NT2/D1 (cell line): Measurements from ENCODE around the gene BDNF.
"Not testable (repeated sequence)": the region's sequence is repeated elsewhere in the genome, so short reads cannot be mapped to it uniquely, and the experiment has no call there.

Experiments
- DNase-seq: peaks from one replicate; pipeline ENCODE4 v3.0.0-alpha.2; 2011; ENCODE audit warnings: low read depth, low spot score
- H3K27me3 ChIP-seq: 2 replicates; pipeline ENCODE4 v1.6.0; 2011; ENCODE audit warnings: mild to moderate bottlenecking; ENCODE audit not compliant: insufficient read length, insufficient read depth
- H3K36me3 ChIP-seq: 2 replicates; pipeline ENCODE4 v1.6.1; 2011; ENCODE audit warnings: mild to moderate bottlenecking, low read length, mixed read lengths; ENCODE audit not compliant: insufficient read depth, insufficient read length
- H3K4me1 ChIP-seq: 2 replicates; pipeline ENCODE4 v1.5.1; 2011; ENCODE audit not compliant: insufficient read depth, insufficient read length
- H3K4me3 ChIP-seq: 2 replicates; pipeline ENCODE4 v1.5.1; 2011; ENCODE audit warnings: low read depth; ENCODE audit not compliant: insufficient read length
- H3K9ac ChIP-seq: 2 replicates; pipeline ENCODE4 v1.6.0; 2011; ENCODE audit warnings: low read depth; ENCODE audit not compliant: insufficient read length
- H3K9me3 ChIP-seq: 2 replicates; pipeline ENCODE4 v1.5.1; 2011; ENCODE audit warnings: mild to moderate bottlenecking, low read length; ENCODE audit not compliant: insufficient read depth
- SUZ12 ChIP-seq: IDR thresholded peaks from 2 replicates; pipeline ENCODE4 v1.6.1; 2011; ENCODE audit not compliant: insufficient read length, insufficient read depth; ENCODE audit errors: extremely low read depth
- YY1 ChIP-seq: IDR thresholded peaks from 2 replicates; pipeline ENCODE4 v1.6.1; 2011; ENCODE audit not compliant: insufficient read length, insufficient read depth
- ZNF274 ChIP-seq: IDR thresholded peaks from 2 replicates; pipeline ENCODE4 v1.6.1; 2011; ENCODE audit warnings: mild to moderate bottlenecking, low read depth, low read length

BDNF gene

GRCh38 chr11:27650988-27651387, 49.3 kb downstream of the BDNF start:
- DNase-seq = no peak
- H3K27me3 ChIP-seq = no peaks in the 10 kb centered on the region
- no peak overlapping the region for H3K4me3 ChIP-seq
- no peak overlapping the region for H3K9ac ChIP-seq
- no peaks in the 10 kb centered on the region for H3K4me1 ChIP-seq
- H3K9me3 ChIP-seq = no peaks in the 10 kb centered on the region
- no peak for TF ChIP-seq YY1
- TF ChIP-seq SUZ12 = no peak
- TF ChIP-seq ZNF274 = no peak
- no peaks in the 10 kb centered on the region for H3K36me3 ChIP-seq

DNA sequence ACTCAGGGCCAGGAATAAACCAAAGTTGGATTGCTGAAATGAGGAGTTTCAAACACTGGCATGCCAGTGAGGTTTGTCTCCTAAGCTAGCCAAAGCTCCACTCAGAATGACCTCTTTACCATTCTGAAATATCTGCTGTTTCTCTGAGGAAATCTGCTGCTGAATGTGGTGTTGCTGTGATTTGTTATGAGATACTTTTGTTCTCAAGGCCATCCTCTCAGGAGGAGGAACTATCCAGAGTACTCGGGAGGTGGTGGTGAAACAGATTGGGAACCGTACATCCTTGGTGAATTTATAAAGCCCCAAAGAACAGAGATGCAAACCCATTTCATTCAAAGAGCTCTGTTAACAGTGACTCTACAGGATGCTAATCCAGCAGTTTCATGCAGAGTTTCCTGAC, 50.5 kb downstream of the BDNF start:
- Histone ChIP-seq H3K9ac (no peak overlapping the region), H3K9me3 (no peaks in the 10 kb centered on the region), H3K4me1 (no peaks in the 10 kb centered on the region), H3K4me3 (no peak overlapping the region), H3K36me3 (no peaks in the 10 kb centered on the region), H3K27me3 (no peaks in the 10 kb centered on the region)
- TF ChIP-seq ZNF274 (no peak), YY1 (no peak), SUZ12 (no peak)
- no peak for DNase-seq

DNA sequence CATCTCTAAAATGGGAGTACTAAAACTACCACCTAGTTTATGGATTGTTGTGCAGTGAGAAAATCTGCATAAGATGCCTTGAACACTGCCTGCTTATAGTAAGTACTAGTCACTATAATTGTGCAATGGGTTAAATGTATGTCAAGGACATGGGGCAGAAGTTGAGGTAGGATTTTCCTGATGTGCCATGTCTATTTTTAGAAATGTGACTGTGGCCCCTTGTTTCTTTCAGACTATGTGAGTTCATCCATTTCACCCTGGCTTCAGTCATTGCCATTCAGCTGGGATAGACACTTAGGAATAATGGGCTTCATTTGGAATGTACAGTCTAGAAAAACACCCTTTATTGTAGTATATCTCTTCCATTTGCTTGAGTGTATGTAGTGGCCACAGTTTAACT, 51.4 kb downstream of the BDNF start:
- no peaks in the 10 kb centered on the region for H3K27me3 ChIP-seq
- H3K9me3 ChIP-seq = no peaks in the 10 kb centered on the region
- no peak overlapping the region for H3K4me3 ChIP-seq
- H3K36me3 ChIP-seq = no peaks in the 10 kb centered on the region
- H3K4me1 ChIP-seq = no peaks in the 10 kb centered on the region
- H3K9ac ChIP-seq = no peak overlapping the region
- no peak for DNase-seq
- TF ChIP-seq SUZ12 (no peak), ZNF274 (no peak), YY1 (no peak)

DNA sequence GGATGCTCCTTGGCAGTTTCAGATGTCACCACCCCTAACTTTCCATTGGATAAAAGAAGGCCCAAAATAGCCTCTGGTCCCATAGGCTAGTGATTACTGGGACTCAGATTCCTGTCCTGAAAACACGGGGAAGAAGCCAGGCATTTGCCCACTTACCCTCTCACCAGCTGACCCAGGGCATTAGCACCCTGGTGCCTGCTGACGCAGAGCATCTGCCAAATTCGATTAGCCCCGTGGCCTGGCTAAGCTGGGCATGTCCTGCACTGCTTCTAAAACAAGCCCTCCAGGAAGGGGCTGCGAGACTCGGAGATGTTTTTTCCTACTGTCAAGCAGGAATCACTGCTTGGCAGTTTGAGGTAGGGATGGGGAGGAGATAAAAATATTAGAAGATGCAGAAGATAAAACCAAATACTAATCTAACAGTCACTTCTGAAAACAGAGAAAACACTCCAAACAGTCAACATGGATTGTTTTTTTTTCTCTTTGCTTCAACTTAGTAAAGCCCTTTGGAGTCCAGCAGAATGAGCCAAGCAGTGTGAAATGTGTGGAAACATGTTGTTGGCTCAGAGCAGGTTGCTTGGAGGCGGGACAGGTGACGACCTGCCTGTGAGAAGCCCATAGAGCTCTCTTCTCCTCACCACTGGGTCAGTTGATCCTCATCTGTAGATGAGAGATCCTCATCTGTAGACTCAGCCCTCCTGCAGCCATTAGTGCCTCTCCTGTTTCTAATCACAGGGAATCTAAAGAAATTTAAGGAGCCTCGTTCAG, 54.0 kb downstream of the BDNF start:
- Histone ChIP-seq H3K27me3 (no peaks in the 10 kb centered on the region), H3K36me3 (no peaks in the 10 kb centered on the region), H3K4me3 (no peak overlapping the region), H3K9me3 (no peaks in the 10 kb centered on the region), H3K9ac (no peak overlapping the region), H3K4me1 (no peaks in the 10 kb centered on the region)
- DNase-seq = no peak
- TF ChIP-seq ZNF274 = no peak
- TF ChIP-seq SUZ12 = no peak
- TF ChIP-seq YY1 = no peak

DNA sequence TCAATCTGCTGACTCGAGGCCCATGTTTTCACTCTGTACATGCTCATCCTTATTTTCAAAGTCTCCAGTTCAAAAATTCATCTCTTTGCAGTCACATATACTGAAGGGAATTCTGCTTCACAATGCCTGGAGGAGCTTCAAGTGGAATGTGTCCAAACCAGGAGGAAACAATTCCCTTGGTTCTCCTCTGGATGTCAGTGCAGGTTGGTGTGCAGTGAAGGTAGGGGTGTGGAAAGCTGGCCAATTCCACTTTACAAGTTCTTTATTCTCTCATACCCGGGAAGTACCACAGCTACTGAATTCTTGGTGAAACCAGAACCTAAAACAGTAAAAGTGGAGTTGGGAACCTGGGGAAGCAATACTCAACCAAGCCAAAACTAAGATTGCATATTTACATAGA, 57.3 kb downstream of the BDNF start:
- Histone ChIP-seq H3K36me3 (no peaks in the 10 kb centered on the region), H3K9me3 (peaks cover 4% of the 10 kb centered on the region; the same call in 1 of the 2 replicates), H3K4me3 (no peak overlapping the region), H3K4me1 (no peaks in the 10 kb centered on the region), H3K27me3 (no peaks in the 10 kb centered on the region), H3K9ac (no peak overlapping the region)
- TF ChIP-seq SUZ12 (no peak), ZNF274 (no peak), YY1 (no peak)
- no peak for DNase-seq

- Histone ChIP-seq H3K9me3 (peaks cover 23% of the 10 kb centered on the region), H3K36me3 (no peaks in the 10 kb centered on the region), H3K9ac (no peak overlapping the region), H3K27me3 (no peaks in the 10 kb centered on the region), H3K4me1 (no peaks in the 10 kb centered on the region), H3K4me3 (no peak overlapping the region)
- DNase-seq = no peak
- no peak for TF ChIP-seq SUZ12
- TF ChIP-seq YY1 = no peak
- TF ChIP-seq ZNF274 = no peak
Observed at GRCh38 chr11:27640954-27641353, 59.3 kb downstream of the BDNF start.

- H3K27me3 ChIP-seq = no peaks in the 10 kb centered on the region
- no peak overlapping the region for H3K9ac ChIP-seq
- peaks cover 36% of the 10 kb centered on the region for H3K9me3 ChIP-seq
- no peaks in the 10 kb centered on the region for H3K36me3 ChIP-seq
- TF ChIP-seq ZNF274 (no peak), SUZ12 (no peak), YY1 (no peak)
- H3K4me1 ChIP-seq = no peaks in the 10 kb centered on the region
- no peak overlapping the region for H3K4me3 ChIP-seq
- DNase-seq = no peak
Observed at GRCh38 chr11:27635567-27636037, 64.7 kb downstream of the BDNF start.

DNA sequence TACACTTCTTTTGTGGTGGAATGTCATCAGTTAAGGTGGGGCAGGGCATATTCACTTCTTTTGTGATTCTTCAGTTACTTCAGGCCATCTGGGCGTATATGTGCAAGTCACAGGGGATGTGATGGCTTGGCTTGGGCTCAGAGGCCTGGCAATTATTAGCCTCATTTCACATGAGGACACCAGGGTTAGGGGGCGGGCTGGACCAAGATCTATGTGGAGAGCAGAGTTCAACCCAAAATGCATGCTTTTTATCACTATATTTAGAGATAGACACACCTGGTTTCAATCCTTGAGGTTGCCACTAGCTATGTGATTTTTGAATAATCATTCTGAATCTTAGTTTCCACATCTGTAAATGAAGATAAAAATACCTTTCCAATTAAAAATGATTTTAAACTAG, 65.5 kb downstream of the BDNF start:
- DNase-seq, H3K36me3 ChIP-seq, H3K4me3 ChIP-seq, H3K4me1 ChIP-seq, H3K27me3 ChIP-seq, H3K9ac ChIP-seq: not testable (repeated sequence)
- H3K9me3 ChIP-seq = peaks cover 36% of the 10 kb centered on the region

DNA sequence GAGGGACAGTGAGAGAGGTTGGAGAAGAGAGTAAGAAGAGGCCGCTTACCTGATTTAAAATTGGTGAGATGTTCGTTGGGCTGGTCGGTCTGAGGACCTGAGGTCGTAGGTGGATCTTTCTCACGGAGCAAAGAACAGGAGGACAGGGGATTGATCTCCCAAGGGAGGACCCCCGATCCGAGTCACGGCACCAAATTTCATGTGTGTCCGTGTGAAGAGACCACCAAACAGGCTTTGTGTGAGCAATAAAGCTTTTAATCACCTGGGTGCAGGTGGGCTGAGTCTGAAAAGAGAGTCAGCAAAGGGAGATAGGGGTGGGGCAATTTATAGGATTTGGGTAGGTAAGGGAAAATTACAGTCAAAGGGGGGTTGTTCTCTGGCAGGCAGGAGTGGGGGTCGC, 66.0 kb downstream of the BDNF start:
- DNase-seq, H3K9ac ChIP-seq, H3K27me3 ChIP-seq, H3K4me3 ChIP-seq, H3K4me1 ChIP-seq, H3K36me3 ChIP-seq: not testable (repeated sequence)
- H3K9me3 ChIP-seq = peaks cover 36% of the 10 kb centered on the region

GRCh38 chr11:27629023-27629422, 71.2 kb downstream of the BDNF start:
- H3K9ac ChIP-seq, H3K4me1 ChIP-seq, H3K9me3 ChIP-seq, H3K36me3 ChIP-seq, H3K4me3 ChIP-seq, H3K27me3 ChIP-seq: not testable (repeated sequence)
- peak; percentile 9 for DNase-seq
